ENCODE results near the gene RTBDN.
"Not testable (repeated sequence)": the region's sequence is repeated elsewhere in the genome, so short reads cannot be mapped to it uniquely, and the experiment has no call there.

The RTBDN gene

DNA sequence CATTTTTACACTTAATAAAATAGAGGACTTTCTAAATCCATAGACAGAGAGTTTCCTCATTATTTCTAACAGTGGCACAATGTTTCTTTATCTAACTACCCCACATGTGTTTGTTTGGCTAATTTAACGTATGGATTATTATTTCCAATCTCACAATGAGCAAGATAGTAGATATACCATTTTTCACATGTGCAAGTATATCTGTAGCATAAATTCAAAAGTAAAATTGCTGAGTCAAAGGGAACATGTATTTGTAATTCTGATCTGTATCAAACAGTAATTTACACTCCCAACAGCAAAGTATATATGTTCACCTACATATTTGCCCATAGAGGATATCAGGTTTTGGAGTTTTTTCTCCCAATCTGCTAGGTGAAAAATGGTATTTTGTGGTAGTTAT is 22.3 kb upstream of the RTBDN start:
- DNase-seq (ENCODE audit: low read depth in 2 of 2), result no peak

DNA sequence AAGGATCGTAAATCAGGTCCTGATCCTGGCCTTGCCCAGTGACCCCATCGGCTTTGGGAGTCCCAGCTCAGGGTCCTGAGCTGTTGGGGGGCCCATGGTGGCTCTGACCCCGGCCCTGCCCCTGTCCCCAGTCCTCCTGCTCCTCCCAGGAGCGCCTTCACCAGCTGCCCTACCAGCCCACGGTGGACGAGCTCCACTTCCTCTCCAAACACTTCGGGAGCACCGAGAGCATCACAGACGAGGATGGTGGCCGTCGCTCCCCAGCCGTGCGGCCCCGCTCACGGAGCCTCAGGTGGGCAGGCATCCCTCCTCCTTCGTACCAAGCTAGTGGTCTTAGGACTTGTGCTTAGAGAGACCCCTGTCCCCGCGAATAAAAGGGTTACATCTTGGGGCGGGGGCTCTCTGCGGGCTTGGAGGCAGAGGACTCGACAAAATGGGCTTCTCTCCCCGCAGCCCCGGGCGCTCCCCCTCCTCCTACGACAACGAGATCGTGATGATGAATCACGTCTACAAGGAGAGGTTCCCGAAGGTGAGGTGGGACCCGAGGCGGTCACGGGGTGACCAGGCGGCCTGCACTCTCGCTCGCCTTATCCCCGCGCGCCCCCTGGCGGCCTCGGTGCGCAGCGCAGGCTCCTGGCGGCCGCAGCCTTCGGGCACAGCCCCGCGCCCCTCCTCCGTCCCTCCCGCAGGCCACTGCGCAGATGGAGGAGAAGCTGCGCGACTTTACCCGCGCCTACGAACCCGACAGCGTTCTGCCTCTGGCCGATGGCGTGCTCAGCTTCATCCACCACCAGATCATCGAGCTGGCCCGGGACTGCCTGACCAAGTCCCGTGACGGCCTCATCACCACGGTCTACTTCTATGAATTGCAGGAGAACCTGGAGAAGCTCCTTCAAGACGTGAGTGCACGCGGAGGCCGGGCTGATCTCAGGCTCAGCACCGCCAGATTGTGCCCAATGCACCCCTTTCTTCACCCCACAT is 13.1 kb upstream of the RTBDN start:
- peak; percentile 84 to 86 for DNase-seq (ENCODE audit: low read depth in 2 of 2)

DNA sequence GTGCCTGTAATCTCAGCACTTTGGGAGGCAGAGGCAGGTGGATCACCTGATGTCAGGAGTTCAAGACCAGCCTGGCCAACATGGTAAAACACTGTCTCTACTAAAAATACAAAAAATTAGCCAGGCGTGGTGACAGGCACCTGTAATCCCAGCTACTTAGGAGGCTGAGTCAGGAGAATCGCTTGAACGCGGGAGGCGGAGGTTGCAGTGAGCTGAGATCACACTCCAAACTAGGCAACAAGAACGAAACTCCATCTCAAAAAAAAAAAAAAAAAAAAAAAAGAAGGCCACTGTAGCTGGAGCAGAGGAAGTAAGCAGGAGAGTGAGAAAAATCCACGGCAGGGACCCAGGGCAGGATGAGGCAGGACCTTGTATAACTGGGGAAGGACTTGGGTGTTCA is 12.2 kb upstream of the RTBDN start:
- DNase-seq (ENCODE audit: low read depth in 2 of 2), result not testable (repeated sequence)

DNA sequence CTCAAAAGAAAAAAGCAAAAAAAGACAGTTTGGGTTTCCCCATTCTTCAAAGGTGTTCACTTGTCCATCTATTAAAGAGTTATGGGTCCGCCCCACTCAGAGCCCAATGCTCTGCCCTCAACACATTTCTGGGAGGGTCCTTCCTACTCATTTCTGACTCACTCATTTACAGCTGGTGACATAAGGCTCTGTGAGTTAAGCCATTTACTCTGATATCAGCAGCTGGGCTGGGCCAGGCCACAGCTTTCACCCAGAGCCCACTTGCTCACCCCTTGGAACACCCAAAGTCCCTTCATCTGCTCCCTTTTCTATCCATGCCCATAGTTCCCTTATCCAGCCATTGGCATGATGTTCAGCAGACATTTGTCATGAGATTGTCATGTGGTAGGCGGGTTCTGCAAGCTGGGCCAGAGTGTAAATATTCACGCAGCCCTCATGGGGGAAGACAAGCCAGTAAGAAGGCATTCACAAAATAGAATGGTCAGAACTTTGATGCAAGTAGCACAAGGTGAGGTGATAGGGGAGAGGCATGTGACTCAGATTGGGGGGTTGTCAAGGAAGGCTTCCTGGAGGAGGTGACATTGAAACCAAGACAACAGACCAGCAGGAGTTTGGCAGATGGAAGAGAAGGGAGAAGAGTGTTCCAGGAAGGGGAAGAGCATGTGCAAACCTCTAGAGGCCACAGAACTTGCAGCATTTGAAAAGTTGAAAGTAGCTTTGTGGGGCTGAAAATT is 9.8 kb upstream of the RTBDN start:
- DNase-seq (ENCODE audit: low read depth in 2 of 2), result no peak

DNA sequence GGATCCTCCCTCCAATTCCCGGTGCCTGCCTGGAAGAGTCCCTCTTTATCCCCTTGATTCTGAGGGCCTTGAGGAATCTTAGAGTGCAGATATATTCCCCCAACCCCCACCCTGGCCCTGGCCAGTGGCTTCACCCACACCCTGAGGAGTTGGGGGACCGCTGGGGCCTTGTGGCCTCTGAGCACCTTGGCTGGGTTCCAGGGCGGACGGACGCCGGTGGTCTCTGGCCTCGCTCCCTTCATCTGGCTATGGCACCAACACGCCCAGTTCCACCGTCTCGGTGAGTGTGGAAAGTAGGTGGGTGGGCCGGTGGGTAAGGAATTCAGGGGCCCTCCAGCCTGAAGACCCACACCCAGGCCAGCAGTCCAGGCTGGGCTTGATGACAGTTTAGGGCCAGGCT is 8.9 kb upstream of the RTBDN start:
- no peak for DNase-seq (ENCODE audit: low read depth in 2 of 2)

DNA sequence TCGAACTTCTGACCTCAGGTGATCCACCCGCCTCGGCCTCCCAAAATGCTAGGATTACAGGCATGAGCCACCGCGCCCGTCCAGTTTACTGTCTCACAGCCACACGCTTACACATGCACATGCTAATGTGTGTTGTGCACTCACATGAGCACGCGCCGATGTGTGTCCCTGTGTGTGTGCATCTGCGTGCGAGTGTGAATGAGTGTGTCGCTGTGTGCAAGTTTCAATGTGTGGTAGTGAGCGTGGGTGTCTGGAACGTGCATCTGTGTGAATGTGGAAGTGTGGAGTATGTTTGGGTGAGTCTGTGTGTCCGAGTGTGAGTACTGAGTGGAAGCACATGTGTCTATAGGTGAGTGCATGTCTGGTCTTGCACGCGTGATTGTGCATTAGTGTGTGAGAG is 8.1 kb upstream of the RTBDN start:
- no peak for DNase-seq (ENCODE audit: low read depth in 2 of 2)

DNA sequence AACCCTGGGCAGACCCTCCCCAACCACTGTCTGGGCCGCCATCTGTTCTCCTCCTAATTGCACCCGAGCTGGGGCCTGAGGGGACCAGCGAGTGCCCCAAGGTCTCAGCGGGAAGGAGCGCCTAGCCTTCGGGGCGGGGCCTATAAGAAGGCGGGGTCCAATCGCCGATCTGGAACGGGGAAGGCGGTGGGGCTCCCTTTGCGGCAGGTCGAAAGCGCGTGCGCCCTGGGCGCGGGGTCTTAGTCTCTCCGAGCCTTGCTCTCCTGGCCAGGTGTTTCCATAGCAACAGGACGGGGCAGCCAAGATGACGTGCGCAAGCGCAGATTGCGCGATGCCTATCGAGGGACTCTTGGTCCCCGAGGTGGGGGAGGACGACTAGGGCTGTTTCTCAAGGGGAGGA is 6.7 kb upstream of the RTBDN start:
- DNase-seq (ENCODE audit: low read depth in 2 of 2), result no peak

DNA sequence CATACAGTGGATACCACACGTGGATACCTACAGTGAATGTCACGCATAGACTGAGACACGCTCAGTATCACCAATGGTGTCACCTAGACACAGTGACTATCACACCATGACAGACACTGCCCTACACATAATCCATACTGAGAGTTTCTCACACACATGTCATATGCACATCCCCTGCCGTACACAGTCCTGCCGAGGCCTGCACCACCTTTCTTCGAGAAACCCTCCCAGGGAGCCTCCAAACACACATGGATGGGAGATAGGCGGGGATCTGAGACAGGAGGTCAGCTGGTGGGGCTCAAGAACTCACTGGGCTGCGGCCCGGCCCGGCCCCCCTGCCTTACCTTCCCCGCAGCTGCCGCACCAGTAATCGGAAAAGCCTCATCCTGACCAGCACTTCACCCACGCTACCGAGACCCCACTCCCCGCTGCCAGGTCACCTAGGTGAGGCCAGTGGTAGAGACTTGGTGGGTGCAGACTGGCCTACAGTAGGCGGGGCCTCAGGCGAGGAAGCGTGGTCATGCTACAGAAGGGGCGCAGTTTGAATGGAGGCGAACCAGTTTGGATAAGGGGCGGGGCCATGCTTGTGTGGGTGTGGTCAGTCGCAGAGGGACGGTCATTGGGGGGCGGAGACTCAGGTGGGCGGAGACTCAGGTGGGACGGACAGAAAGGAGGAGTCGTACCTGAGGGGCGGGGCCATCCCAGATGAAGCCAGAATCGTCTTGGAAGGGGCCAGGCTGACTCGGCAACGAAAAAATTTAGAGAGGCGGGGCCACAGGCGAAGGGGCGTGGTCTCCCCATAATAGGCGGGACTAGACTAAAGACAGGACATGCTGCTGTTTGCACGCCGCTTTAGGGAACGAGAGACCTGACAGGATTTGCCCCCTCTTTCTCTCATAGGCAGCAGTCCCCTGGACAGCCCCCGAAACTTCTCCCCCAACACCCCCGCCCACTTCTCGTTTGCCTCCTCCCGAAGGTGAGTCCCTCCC is 6.0 kb upstream of the RTBDN start:
- peak in 1 of 2 donors; percentile 66 for DNase-seq (ENCODE audit: low read depth in 2 of 2)

DNA sequence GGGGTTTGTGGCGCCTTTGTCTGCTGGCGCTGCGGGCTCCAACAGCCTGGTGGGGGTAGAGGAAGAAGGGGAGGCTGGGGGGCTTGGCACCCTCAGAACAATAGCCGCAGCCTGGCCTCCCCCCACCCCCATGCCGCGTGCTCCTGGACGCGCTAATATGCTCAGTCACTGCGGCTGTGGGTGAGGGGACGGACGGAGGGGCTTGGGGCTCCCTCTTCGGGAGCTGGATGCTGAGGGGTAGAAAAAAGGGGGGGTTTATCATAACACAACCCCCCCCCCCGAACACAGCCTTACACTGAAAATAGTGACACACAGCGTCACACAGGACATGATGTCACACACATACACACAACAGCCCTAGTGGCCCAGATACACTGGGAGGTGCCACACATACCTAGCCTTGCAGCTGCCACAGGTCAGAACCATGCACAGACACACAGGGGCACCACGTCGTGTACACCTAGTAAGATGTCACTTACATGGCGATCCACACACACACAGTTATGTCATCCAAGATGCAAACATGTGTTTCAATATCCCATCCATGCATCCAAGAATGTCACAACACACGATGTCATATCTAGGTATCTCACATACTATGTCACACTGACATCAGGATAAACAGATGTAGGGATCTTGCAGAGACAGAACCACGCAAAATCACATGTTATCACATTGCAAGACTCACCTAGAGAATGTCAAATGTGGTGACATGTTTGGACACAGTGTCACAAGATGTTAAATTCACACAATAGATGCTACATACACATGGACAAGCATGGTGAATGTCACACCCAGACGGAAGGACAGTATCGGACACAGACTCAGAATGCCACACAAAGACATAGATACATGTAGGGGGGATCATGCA is 4.7 kb upstream of the RTBDN start:
- no peak for DNase-seq (ENCODE audit: low read depth in 2 of 2)

DNA sequence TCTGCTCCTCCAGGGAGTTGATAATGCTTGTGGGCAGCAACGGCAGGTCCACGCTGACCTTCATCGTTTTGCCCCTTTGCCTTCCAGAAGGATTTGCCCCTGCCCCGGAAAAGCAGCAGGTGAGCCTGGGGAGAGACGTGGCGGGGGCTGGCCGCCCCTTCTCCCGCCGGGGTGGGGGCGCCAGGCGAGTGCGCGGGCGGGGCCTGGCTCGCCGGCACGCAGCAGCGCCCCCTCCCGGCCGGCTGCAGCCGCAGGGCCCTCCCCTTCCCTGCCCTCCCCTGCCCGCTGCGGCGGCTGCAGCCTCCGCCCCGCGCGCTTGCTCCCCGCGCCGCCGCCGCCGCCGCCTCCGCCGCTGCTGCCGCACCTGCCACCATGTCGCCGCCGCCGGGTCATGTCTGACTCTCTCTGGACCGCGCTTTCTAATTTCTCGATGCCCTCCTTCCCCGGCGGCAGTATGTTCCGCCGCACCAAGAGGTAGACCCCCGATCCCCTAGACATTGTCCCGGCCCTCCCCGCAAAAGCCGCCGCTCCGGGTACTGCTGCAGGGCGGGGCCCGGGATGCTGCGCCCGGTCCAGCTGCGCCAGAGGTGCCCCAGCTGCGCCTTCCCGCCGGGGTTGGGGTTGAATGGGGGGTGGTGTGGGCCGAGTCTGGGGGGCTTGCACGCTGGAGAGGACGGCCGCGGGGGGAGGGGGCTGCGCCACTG is 4.0 kb upstream of the RTBDN start, which contains the start of gene MAST1:
TSS of gene MAST1 (plus strand) at position 334 of the 704 bp plus-strand sequence. CDS start at position 392, 58 bp downstream.
- DNase-seq (ENCODE audit: low read depth in 2 of 2), result peak in 1 of 2 donors; percentile 38

DNA sequence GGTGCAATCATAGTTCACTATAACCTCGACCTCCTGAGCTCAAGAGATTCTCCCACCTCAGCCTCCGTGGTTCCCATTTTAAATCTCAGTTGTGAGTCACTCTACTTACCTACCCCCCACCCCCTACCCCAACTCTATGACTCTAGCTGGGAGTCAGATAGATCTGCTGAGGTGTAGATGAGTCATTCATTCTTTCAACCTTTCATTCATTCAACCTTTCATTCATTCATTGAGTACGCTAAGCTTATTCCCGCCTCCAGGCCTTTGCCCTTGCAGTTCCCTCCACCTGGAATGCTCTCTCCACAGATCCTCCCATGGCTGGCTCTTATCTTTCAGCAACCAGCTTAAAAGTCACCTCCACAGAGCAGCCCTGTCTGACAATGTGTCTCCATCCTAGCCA is 2.8 kb upstream of the RTBDN start:
- DNase-seq (ENCODE audit: low read depth in 2 of 2), result no peak

DNA sequence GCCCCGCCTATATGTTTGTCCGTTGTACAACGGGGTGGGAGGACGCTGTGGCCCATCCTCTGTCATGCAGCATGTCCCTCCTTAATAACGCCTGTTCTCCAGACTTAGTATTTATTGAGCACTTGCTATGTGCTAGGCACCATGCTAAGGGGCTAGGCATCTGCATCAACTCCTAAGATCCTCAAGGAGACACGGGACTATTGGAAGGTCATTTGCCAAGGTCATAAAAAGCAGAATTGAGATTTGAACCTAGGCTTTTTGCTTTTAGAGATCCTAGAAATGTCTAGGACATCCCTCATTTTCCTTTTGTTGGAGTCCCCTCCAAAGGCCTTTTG is 2.1 kb upstream of the RTBDN start:
- DNase-seq (ENCODE audit: low read depth in 2 of 2), result no peak

DNA sequence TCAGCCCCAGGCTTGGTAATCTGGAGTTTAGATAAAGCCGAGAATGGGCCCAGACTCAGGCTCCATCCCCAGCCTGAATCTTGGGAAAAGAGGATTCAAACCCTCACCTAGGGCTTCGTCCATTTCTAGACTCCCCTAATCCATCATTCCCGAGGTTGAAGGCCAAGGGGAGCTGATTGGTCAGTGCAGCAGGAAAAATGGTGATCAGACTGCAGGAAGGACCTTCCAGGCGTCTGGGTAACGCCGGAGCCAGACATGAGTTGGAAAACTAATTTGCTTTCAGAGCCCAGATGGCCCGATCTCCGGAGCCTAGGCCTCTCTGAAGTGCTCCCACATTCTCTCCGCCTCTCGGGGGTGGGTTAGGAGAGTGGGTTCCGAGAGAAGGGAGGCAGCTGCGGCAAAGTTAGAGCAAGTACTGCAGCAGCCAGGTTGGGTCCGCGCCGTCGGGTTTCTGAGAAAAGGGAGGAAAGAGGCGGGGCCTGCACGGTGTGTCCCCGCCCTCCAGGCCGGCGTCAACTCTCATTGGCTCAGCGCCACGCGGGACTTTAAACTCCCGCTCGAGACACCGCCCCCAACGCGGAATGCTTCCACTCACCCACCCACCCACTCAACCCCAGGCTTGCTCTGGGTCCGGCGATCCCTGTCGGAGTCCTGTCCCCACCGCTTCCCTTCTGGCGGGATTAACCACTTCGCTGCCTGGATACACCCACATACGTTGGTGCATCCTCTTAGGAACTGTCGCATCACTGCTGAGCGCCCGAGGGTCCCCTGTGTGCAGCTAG is 788 bp upstream of the RTBDN start:
- no peak for DNase-seq (ENCODE audit: low read depth in 2 of 2)

DNA sequence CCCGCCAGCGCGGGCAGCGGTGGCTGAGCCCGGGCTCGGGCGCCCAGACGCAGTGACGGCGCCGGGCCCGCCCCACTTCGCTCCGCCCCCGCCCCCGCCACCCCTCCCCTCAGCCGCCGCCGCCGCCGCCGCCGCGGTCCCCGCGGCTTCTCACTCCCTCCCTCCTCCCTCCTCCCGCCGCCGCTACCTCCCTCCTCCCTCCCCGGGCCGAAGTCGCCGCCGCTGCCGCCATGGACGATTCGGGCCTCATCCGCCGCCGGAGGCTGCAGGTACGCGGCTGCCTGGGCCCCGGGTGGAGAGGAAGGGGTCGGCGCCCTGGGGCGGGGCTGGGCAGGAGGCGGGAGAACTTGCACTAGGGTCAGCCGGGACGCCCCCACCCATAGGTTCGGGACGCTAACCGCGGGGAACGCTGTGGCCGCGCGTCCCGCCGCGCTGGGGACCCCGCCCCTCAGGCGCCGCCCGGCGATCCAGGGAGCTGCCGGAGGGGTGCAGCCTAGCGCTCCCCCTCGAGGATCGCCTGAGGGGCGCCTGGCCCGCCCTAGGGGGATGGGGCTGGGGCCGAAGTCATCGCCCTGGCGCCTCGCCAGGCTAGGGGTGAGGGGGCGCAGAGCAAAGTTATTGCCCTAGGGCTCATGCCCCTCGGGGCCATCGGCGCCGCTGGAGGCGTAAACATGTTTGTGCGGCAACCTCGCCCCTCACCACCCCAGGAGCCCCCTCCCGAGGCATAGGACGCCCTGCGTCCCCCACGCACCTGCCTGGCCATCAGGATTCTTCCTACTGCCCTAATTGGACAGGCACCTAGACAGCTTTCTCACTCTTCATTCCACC is 427 bp downstream of the RTBDN start:
- DNase-seq (ENCODE audit: low read depth in 2 of 2), result no peak

DNA sequence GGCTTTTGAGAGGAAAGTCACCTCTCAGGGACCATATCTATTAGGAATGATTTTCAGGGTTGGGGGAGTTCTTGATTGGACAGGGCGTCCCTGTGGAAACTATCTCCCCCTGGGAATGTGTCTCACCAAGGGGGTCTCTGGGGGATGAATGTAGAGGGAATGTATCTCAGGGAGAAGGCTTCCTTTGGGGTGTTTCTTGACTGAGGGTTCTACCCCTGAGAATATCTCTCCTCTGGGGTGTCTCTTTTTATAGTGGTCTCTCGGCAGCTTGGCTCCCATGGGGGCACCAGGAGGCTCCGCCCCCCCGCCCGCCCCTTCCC is 1.0 kb downstream of the RTBDN start:
- no peak for DNase-seq (ENCODE audit: low read depth in 2 of 2)

DNA sequence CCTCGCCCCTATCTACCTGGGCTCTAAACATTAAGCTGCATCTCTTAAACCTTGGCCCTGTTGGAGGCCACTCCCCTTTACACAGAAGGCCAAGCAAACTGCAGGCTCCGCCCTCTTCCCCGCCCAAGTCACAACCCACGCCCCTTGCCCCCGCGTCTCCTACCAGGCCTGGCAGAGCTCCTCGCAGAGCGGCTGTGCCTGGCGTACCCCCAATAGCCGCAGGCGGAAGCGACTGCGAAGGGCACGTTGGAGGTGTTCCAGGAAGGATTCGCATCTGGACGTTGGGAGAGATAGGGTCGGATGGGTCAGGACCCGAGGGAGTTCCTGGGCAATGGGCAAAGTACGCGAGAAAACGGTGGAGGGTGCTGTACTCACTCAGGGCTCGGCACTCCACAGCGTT is 5.9 kb downstream of the RTBDN start:
- DNase-seq (ENCODE audit: low read depth in 2 of 2), result no peak

DNA sequence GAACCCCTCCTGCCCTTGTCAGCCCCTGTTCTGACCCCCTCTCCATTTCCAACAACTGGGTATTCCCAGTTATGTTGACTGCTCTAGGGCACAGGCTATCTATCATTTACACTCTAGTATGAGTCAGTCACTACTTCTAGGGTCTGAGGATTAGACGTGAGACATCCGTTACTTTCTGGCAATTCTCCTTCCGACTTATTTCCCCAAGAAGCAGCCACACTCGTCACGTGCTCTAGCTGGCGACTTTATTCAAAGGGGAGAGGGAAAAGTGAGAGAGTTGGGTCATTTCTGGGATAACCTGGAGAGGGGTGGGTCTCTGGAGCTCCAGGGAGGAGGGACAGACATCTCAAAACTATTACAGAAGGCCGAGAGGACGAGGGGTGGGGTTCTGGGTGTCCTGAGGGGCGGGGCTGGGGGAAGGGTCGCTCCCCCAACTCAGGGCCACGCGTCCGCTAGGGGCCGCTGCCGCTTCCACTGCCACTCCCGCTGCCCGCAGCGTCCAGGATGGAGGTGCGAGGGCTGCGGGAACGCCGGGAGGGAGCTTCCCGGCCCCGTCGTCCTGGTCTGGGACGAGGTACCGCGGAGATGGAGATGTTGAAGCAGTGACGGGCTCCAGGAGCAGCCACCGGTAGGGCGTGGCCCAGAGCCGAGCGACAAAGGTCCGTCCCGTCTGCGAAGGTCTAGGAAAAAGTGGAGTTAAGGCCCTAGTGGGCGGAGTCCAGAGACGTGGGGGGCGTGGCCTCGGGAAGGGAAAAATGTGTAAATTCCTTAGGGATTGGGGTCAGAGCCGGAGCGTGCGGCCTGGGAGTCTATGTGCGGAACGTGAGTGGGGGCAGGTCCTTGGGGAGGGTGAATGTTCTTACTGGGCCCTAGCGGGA is 8.9 kb downstream of the RTBDN start:
- no peak for DNase-seq (ENCODE audit: low read depth in 2 of 2)

DNA sequence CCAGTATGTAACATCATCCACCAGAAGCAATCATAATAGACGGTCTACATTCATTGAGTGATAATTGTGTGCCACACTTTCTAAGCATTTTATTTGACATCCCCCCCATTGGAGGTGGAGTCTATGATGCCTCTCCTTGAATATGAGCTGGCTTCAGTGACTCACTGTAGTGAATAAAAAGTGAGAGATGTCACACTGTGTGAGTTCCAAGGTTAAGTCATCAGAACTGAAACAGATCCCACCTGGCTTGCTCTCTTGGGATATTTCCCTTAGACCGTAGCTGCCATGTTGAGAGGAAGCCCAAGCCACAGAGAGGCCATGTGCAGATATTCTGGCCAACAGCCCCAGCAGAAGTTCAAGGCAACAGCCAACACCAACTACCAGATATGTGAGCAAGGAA is 12.6 kb downstream of the RTBDN start:
- no peak for DNase-seq (ENCODE audit: low read depth in 2 of 2)
